Esophagus (tissue), 2 donors: ENCODE data around the gene GRK5. TPM values are rescaled to one million over a fixed set of nuclear protein-coding genes. Genes with fewer than 3 reads are reported as not detected.

ENCODE experiments used
- H3K27ac ChIP-seq, 2 donors: one replicate each; pipeline ENCODE4 v1.5.1; 2013; ENCODE audit warnings: low read depth in 2 of 2, mild to moderate bottlenecking in 2 of 2, inconsistent platforms in 1 of 2, low read length in 1 of 2, moderate library complexity in 1 of 2
- H3K27me3 ChIP-seq, 2 donors: one replicate each; pipeline ENCODE4 v1.6.1; 2013; ENCODE audit warnings: low read length in 2 of 2, control low read depth in 1 of 2, mild to moderate bottlenecking in 1 of 2; ENCODE audit not compliant: insufficient read depth in 2 of 2, control insufficient read depth in 1 of 2
- H3K36me3 ChIP-seq, 2 donors: one replicate each; pipeline ENCODE4 v1.6.1; 2013; ENCODE audit warnings: low read length in 1 of 2; ENCODE audit not compliant: control insufficient read depth in 2 of 2, insufficient read depth in 2 of 2
- H3K4me1 ChIP-seq, 2 donors: one replicate each; pipeline ENCODE4 v1.6.1; 2013; ENCODE audit warnings: low read length in 1 of 2; ENCODE audit not compliant: control insufficient read depth in 2 of 2, insufficient read depth in 2 of 2
- H3K4me3 ChIP-seq, 2 donors: one replicate each; pipeline ENCODE4 v1.5.1; 2013; ENCODE audit warnings: low read length in 2 of 2, mild to moderate bottlenecking in 2 of 2, low read depth in 1 of 2, moderate library complexity in 1 of 2
- H3K9me3 ChIP-seq, 2 donors: one replicate each; pipeline ENCODE4 v1.6.1; 2013; ENCODE audit warnings: mild to moderate bottlenecking in 2 of 2, low read depth in 1 of 2, low read length in 1 of 2, moderate library complexity in 1 of 2; ENCODE audit not compliant: control insufficient read depth in 2 of 2, insufficient read depth in 1 of 2
- WGBS, 2 donors: extraction: QIAGEN DNeasy Blood & Tissue Kit; methylation state at CpG; one replicate each; pipeline ENCODE4 v1.1.7; 2013; 5-methylcytosine and 5-hydroxymethylcytosine counted together
- polyA plus RNA-seq, 2 donors: library from polyadenylated mRNA; stranded (reverse); fragments of 200-250 nt; gene quantifications; one replicate each; pipeline ENCODE4 v1.2.3, GENCODE V29; 2013
- donor health status: healthy with polysubstance abuse.
- donor health status: Bipolar disorder and iron deficiency.

Gene GRK5
- polyA plus RNA-seq, 2 donors = 3.1 to 5.2 TPM

DNA sequence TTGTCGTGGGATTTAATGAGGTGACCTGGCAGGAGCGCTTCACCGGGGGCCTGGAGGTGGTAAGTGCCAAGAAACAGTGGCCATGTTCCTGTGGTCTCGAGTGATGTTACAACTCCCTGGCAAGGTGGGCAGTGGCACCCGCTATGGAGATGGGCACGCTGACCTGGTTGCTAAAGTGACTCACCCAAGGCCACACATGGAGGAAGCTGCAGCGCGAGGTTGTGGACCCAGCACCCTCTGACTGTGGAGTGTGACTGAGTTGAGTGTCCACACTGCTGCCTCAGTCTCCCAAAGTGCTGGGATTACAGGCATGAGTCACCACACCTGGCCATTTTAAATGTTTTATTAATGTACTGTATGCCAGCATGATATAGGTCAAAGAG lies 261.9 kb downstream of the GRK5 start:
- Histone ChIP-seq H3K4me3 (no peak overlapping the region), H3K27ac (no peak overlapping the region), H3K36me3 (no peaks in the 10 kb centered on the region), H3K9me3 (no peaks in the 10 kb centered on the region), H3K4me1 (peaks cover 4 to 9% of the 10 kb centered on the region in 2 donors), H3K27me3 (no peaks in the 10 kb centered on the region)
- WGBS, 2 donors = 92 to 97% methylated on average over 8 of the region's 8 CpGs

- H3K36me3 ChIP-seq = no peaks in the 10 kb centered on the region
- peaks cover 0 to 2% of the 10 kb centered on the region in 2 donors for H3K9me3 ChIP-seq
- H3K4me3 ChIP-seq = no peak overlapping the region
- H3K27me3 ChIP-seq = no peaks in the 10 kb centered on the region
- H3K27ac ChIP-seq = no peak overlapping the region
- WGBS, 2 donors = 30 to 43% methylated on average over 7 of the region's 7 CpGs
- peaks cover 4 to 9% of the 10 kb centered on the region in 2 donors for H3K4me1 ChIP-seq
Measured at GRCh38 chr10:119469846-119470245, 262.5 kb downstream of the GRK5 start.

DNA sequence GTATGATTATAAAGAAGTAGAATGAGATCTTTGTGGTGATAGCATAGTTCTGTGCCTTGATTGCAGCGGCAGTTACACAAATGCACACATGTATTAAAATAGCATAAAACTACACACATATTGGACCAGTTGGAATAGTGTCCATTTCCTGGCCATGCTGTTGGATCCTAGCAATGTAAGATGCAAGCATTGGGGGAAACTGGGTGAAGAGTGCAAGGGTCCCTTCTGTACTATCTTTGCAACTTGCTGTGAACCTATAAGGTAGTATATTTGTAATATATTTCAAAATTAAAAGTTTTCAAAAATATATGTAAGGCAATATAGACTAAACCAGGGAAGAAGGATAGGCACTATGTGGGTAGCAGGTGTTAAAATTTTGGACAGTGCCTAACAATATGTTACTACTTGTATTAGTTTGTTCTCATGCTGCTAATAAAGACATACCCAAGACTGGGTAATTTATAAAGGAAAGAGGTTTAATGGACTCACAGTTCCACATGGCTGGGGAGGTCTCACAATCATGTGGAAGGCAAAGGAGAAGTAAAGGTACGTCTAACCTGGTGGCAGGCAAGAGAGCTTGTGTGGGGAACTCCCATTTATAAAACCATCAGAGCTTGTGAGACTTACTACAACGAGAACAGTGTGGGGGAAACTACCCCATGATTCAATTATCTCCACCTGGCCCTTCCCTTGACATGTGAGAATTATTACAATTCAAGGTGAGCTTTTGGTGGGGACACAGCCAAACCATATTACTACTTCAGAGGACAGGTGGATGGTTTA lies 263.7 kb downstream of the GRK5 start:
- 84 to 85% methylated on average over 3 of the region's 3 CpGs for WGBS, 2 donors
- H3K27me3 ChIP-seq = no peaks in the 10 kb centered on the region
- H3K4me3 ChIP-seq = no peak overlapping the region

GRCh38 chr10:119473771-119474170 lies 266.4 kb downstream of the GRK5 start:
- H3K27ac ChIP-seq = no peak overlapping the region
- H3K9me3 ChIP-seq = peaks cover 0 to 2% of the 10 kb centered on the region in 2 donors
- WGBS, 2 donors = 88 to 95% methylated on average over 4 of the region's 4 CpGs
- H3K36me3 ChIP-seq = no peaks in the 10 kb centered on the region
- H3K27me3 ChIP-seq = no peaks in the 10 kb centered on the region
- H3K4me1 ChIP-seq = peaks cover 0 to 2% of the 10 kb centered on the region in 2 donors
- no peak overlapping the region for H3K4me3 ChIP-seq

More for the DNA sequence above, 263.7 kb downstream of the GRK5 start:
- Histone ChIP-seq H3K27ac (no peak overlapping the region), H3K9me3 (peaks cover 0 to 2% of the 10 kb centered on the region in 2 donors), H3K4me1 (peaks cover 2 to 7% of the 10 kb centered on the region in 2 donors), H3K36me3 (no peaks in the 10 kb centered on the region)

GRCh38 chr10:119474606-119475005 lies 267.2 kb downstream of the GRK5 start:
- H3K4me1 ChIP-seq = peaks cover 0 to 3% of the 10 kb centered on the region in 2 donors
- H3K9me3 ChIP-seq = peaks cover 0 to 2% of the 10 kb centered on the region in 2 donors
- no peak overlapping the region for H3K27ac ChIP-seq
- H3K36me3 ChIP-seq = no peaks in the 10 kb centered on the region
- WGBS, 2 donors = 91 to 94% methylated on average over 10 of the region's 10 CpGs
- no peak overlapping the region for H3K4me3 ChIP-seq
- no peaks in the 10 kb centered on the region for H3K27me3 ChIP-seq

DNA sequence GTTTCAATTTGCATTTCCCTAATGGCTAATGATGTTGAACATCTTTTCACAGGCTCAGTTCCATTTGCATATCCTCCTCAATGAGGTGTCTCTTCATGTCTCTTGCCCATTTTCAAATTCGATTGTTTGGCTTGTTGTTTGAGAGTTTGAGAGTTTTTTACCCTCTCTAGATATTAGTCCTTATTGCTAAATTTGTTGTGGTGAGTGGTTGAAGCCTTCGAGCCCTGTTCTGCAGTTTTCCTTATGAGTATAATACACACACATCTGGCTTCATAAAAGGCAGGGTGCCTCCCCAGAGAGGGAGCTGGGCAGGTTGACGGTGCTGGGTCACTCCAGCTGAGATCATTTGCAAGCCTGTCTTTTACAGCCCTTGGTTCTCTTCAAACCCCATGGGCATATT lies 270.1 kb downstream of the GRK5 start:
- Histone ChIP-seq H3K36me3 (no peaks in the 10 kb centered on the region), H3K4me1 (peaks cover 0 to 4% of the 10 kb centered on the region in 2 donors), H3K27ac (no peak overlapping the region), H3K4me3 (no peak overlapping the region), H3K9me3 (peaks cover 0 to 2% of the 10 kb centered on the region in 2 donors), H3K27me3 (no peaks in the 10 kb centered on the region)
- WGBS, 2 donors = 74 to 82% methylated on average over 3 of the region's 3 CpGs

DNA sequence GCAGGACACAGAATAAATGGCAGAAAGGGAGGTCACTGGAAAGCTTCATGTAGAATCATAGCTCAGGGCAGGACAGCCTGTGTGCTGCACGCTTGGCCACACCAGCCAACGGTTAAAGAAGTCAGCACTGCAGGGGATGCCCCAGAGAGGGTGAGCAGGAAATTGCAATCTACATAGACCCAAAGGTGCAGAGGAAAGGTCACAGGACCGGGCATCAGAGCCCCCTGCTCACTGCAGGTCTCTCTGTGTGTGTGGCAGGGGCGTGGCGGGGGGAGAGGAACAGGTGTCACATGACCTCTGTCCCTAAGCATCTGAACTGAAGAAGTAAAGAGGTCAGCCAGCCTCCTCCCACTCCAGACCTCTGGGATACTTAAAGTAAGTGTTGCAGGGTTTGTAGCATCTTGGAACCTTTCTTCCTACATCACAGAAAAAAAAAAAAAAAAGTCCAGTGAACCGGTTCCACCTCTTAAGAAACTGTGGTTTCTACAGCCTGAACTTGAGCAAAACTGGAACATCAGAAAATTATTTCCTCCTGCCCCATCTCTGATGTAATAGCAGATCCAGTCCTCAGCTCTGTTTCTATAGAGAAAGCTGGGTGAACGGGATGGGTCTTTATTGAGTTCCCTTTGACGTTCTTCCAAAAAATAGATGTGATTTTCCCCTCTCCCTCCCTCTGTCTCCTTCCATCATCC lies 270.9 kb downstream of the GRK5 start:
- H3K4me1 ChIP-seq = peaks cover 0 to 4% of the 10 kb centered on the region in 2 donors
- peaks cover 0 to 2% of the 10 kb centered on the region in 2 donors for H3K9me3 ChIP-seq
- H3K4me3 ChIP-seq = no peak overlapping the region
- no peaks in the 10 kb centered on the region for H3K27me3 ChIP-seq
- 51 to 53% methylated on average over 8 of the region's 8 CpGs for WGBS, 2 donors
- H3K27ac ChIP-seq = no peak overlapping the region
- no peaks in the 10 kb centered on the region for H3K36me3 ChIP-seq

GRCh38 chr10:119478811-119479341 lies 271.5 kb downstream of the GRK5 start:
- H3K27ac ChIP-seq = no peak overlapping the region
- 28 to 33% methylated on average over 6 of the region's 6 CpGs for WGBS, 2 donors
- peaks cover 0 to 2% of the 10 kb centered on the region in 2 donors for H3K9me3 ChIP-seq
- H3K4me3 ChIP-seq = no peak overlapping the region
- H3K36me3 ChIP-seq = no peaks in the 10 kb centered on the region
- no peaks in the 10 kb centered on the region for H3K27me3 ChIP-seq
- peaks cover 0 to 4% of the 10 kb centered on the region in 2 donors for H3K4me1 ChIP-seq

DNA sequence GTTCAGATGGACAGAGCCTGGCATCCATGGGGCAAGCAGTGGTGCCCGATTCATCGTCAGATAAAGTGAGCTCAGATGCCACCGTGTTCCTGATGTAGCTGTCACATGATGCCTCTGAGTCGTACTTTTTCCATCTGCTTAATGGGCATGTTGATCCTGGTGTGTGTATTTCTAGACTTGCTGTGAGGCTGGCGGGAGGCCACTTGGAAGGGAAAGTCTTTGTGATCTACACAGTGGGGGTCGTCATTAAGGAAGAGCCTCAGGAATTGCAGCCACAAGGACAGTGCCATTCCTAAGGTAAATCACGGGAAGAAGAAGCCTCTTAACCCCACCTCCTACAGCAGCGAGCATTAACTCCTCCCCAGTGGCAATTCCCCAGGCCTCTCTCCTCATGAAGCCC lies 272.2 kb downstream of the GRK5 start:
- Histone ChIP-seq H3K36me3 (no peaks in the 10 kb centered on the region), H3K4me1 (peaks cover 0 to 4% of the 10 kb centered on the region in 2 donors), H3K9me3 (peaks cover 0 to 2% of the 10 kb centered on the region in 2 donors), H3K4me3 (no peak overlapping the region), H3K27me3 (no peaks in the 10 kb centered on the region), H3K27ac (no peak overlapping the region)
- 49 to 55% methylated on average over 8 of the region's 8 CpGs for WGBS, 2 donors
